GM21786 (cell line): ENCODE measurements around the gene ATP4A.
A peak's percentile ranks its signal among the peaks of the same experiment; 100 is the strongest.

Source experiments
- ATAC-seq: cut with Tn5 transposase; IDR thresholded peaks from one replicate; pipeline ENCODE4 v1.9.1; 2021; ENCODE audit not compliant: unreplicated experiment

ATP4A gene

GRCh38 chr19:35566738-35567137 is 3.3 kb upstream of the ATP4A start:
- ATAC-seq, result no peak

GRCh38 chr19:35565016-35565856 is 1.8 kb upstream of the ATP4A start:
- ATAC-seq, result no peak

GRCh38 chr19:35562776-35563175 is 682 bp downstream of the ATP4A start:
- ATAC-seq, result no peak

- no peak for ATAC-seq
These were observed 1.1 kb downstream of the ATP4A start for GRCh38 chr19:35562336-35562735.

- ATAC-seq, result no peak
These were observed 2.0 kb downstream of the ATP4A start for GRCh38 chr19:35561436-35561835.

- no peak for ATAC-seq
These were observed 2.8 kb downstream of the ATP4A start for GRCh38 chr19:35560677-35561076.

- no peak for ATAC-seq
These were observed 3.2 kb downstream of the ATP4A start for GRCh38 chr19:35560271-35560670.

- no peak for ATAC-seq
These were observed 3.7 kb downstream of the ATP4A start for GRCh38 chr19:35559781-35560180.

- ATAC-seq, result peak; percentile 74
These were observed 4.2 kb downstream of the ATP4A start for GRCh38 chr19:35559281-35559659.

- ATAC-seq, result no peak
These were observed 4.8 kb downstream of the ATP4A start for GRCh38 chr19:35558400-35559280.

- no peak for ATAC-seq
These were observed 5.7 kb downstream of the ATP4A start for GRCh38 chr19:35557539-35558399.

- no peak for ATAC-seq
These were observed 6.5 kb downstream of the ATP4A start for GRCh38 chr19:35556846-35557538.

GRCh38 chr19:35556025-35556590 is 7.3 kb downstream of the ATP4A start:
- no peak for ATAC-seq

- ATAC-seq, result no peak
These were observed 8.0 kb downstream of the ATP4A start for GRCh38 chr19:35555301-35556005.

- no peak for ATAC-seq
These were observed 9.4 kb downstream of the ATP4A start for GRCh38 chr19:35554076-35554475.

- no peak for ATAC-seq
These were observed 10.0 kb downstream of the ATP4A start for GRCh38 chr19:35553385-35554000.

GRCh38 chr19:35552534-35553384 is 10.7 kb downstream of the ATP4A start:
- no peak for ATAC-seq
